SK-N-SH (cell line): ENCODE measurements around the gene AFAP1. TPM values are rescaled to one million over a fixed set of nuclear protein-coding genes. Genes with fewer than 3 reads are reported as not detected.

Experiments
- CTCF ChIA-PET: fragments of 300-600, 350-600 bp; formaldehyde crosslinking; extraction: SDS; loops from one replicate; lab custom pipeline; 2021; lab: Yijun Ruan, JAX
- POLR2A ChIA-PET: fragments of 350-600 bp; sonication (Branson Sonifier 250); formaldehyde crosslinking; extraction: SDS; loops from one replicate; lab custom pipeline; 2020; ENCODE audit warnings: antibody characterized with exemption, inconsistent platforms; lab: Yijun Ruan, JAX
- DNase-seq: peaks from one replicate; pipeline ENCODE4 v3.0.0; 2012
- H2AFZ ChIP-seq: fragments of 200-600 bp; sonication (generic); 2 replicates; pipeline ENCODE4 v1.8.1; 2016; ENCODE audit warnings: antibody characterized with exemption, mild to moderate bottlenecking, low read depth
- H3F3A ChIP-seq: fragments of 200-600 bp; sonication (generic); replicated peaks from 2 replicates; pipeline ENCODE3; 2016; ENCODE audit warnings: antibody characterized with exemption, mild to moderate bottlenecking; ENCODE audit not compliant: insufficient read depth
- H3K27ac ChIP-seq, 2 experiments: fragments of 200-500 bp in 1 of 2; fragments of 200-600 bp in 1 of 2; sonication (Bioruptor generic) in 1 of 2; sonication (generic), shearing (Covaris generic) in 1 of 2; 2 replicates each; pipeline versions ENCODE4 v1.5.1 to v1.6.1; 2014 to 2016; ENCODE audit warnings: low read depth in 2 of 2, inconsistent platforms in 1 of 2, low read length in 1 of 2, mild to moderate bottlenecking in 1 of 2, mixed read lengths in 1 of 2
- H3K27me3 ChIP-seq: fragments of 200-600 bp; sonication (generic), shearing (Covaris generic); 2 replicates; pipeline ENCODE4 v1.6.1; 2016; ENCODE audit warnings: mixed run types; ENCODE audit not compliant: insufficient read depth
- H3K36me3 ChIP-seq, 2 experiments: fragments of 200-500 bp in 1 of 2; fragments of 200-600 bp in 1 of 2; sonication (Bioruptor generic) in 1 of 2; sonication (generic) in 1 of 2; replicated peaks in 1 of 2; 2 replicates each; pipeline versions ENCODE3 to v1.5.1; 2014 to 2016; ENCODE audit warnings: low read length in 1 of 2, mild to moderate bottlenecking in 1 of 2; ENCODE audit not compliant: insufficient read depth in 2 of 2, control insufficient read depth in 1 of 2
- H3K4me1 ChIP-seq, 2 experiments: fragments of 200-500 bp in 1 of 2; fragments of 200-600 bp in 1 of 2; sonication (Bioruptor generic) in 1 of 2; sonication (generic), shearing (Covaris generic) in 1 of 2; 2 replicates each; pipeline versions ENCODE4 v1.5.1 to v1.6.1; 2014 to 2016; ENCODE audit warnings: low read depth in 1 of 2, low read length in 1 of 2, mixed run types in 1 of 2; ENCODE audit not compliant: insufficient read depth in 2 of 2, control insufficient read depth in 1 of 2
- H3K4me2 ChIP-seq: fragments of 200-600 bp; sonication (generic), shearing (Covaris generic); 2 replicates; pipeline ENCODE4 v1.6.1; 2017; ENCODE audit warnings: mixed run types
- H3K4me3 ChIP-seq, 2 experiments: fragments of 200-500 bp in 1 of 2; fragments of 200-600 bp in 1 of 2; sonication (Bioruptor generic) in 1 of 2; sonication (generic), shearing (Covaris generic) in 1 of 2; 2 replicates each; pipeline versions ENCODE4 v1.5.1 to v1.8.1; 2014 to 2016; ENCODE audit warnings: low read depth in 2 of 2, inconsistent platforms in 1 of 2, low read length in 1 of 2, mild to moderate bottlenecking in 1 of 2, mixed read lengths in 1 of 2, moderate library complexity in 1 of 2
- H3K79me2 ChIP-seq: fragments of 200-600 bp; sonication (generic); 2 replicates; pipeline ENCODE4 v1.8.1; 2017; ENCODE audit warnings: mild to moderate bottlenecking; ENCODE audit not compliant: insufficient read depth
- H3K9ac ChIP-seq: fragments of 200-600 bp; sonication (generic); 2 replicates; pipeline ENCODE4 v1.6.1; 2017; ENCODE audit warnings: mixed run types
- H3K9me2 ChIP-seq: fragments of 200-600 bp; sonication (generic); 2 replicates; pipeline ENCODE4 v1.6.1; 2017; ENCODE audit warnings: mixed run types
- H3K9me3 ChIP-seq: fragments of 200-600 bp; sonication (generic); 2 replicates; pipeline ENCODE4 v1.6.1; 2017; ENCODE audit warnings: mixed run types, mild to moderate bottlenecking, moderate library complexity
- H4K20me1 ChIP-seq: fragments of 200-600 bp; sonication (generic); 2 replicates; pipeline ENCODE4 v1.6.1; 2017; ENCODE audit warnings: mild to moderate bottlenecking, mixed run types; ENCODE audit not compliant: insufficient read depth
- ELF1 ChIP-seq: IDR thresholded peaks from 2 replicates; pipeline ENCODE4 v1.4.0; 2012
- POLR2AphosphoS5 ChIP-seq: IDR thresholded peaks from 2 replicates; pipeline ENCODE4 v1.6.1; 2012; ENCODE audit warnings: low read depth, low read length
- TAF1 ChIP-seq: IDR thresholded peaks from 2 replicates; pipeline ENCODE4 v1.6.1; 2012; ENCODE audit warnings: low read depth, mild to moderate bottlenecking, low read length, moderate library complexity, borderline replicate concordance
- TCF12 ChIP-seq: IDR thresholded peaks from 2 replicates; pipeline ENCODE4 v1.4.0; 2012
- WGBS: methylation state at CpG from one replicate; pipeline ENCODE4 v1.1.6; 2017; ENCODE audit warnings: low lambda C conversion rate; 5-methylcytosine and 5-hydroxymethylcytosine counted together
- polyA plus RNA-seq, 3 experiments: library from polyadenylated mRNA; depleted of rRNA; stranded (reverse); fragments of >200 nt; gene quantifications; 2 replicates each; pipeline ENCODE4 v1.2.3, GENCODE V29; 2012
- TF ChIP-seq, protein P1 (sequence below): IDR thresholded peaks from 2 replicates; pipeline ENCODE4; 2012
- TF ChIP-seq, protein P2 (sequence below): IDR thresholded peaks from 2 replicates; pipeline ENCODE4 v1.4.0; 2012; ENCODE audit warnings: low read depth

The AFAP1 gene
- polyA plus RNA-seq, 1 of the 3 experiments (the other 2 are of a cell fraction), result 67.9 TPM

DNA sequence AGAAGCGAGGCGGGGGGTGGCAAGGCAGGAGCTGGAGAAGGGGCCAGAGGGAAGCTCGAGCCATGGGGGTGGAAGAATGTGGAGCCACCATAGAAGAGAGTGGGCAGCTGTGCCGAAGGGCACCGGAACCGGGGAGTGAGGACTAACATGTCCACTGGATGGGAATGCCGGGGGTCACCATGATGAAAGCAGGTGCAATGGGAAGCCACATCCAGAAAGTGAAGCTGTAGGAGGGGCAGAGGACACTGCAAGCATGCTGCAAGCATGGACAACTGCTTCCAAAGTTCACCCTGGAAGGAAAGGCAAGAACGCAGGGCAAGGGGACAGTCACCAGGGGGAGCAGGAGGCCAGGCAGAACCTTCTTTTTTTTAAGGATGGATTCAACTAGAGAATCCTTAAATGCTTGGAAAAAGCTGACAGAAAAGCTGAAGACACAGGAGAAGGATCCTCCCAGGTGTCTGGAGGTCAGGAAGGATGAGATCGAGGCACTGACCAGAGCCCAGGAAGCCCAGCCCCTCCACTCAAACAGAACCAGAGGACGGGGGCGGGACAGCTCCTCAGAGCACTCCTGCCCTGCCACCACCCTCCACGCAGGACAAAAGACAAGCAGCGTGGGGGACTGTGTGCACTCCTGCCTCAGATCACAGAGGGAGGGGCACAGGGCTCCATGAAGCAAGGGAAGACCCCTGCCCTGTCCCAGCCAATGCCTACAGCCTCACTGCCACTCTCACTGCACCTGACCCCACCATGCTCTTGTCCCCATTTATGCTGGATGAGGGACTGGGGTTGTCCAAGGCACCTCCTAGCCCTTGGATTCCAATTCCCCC lies 169.2 kb downstream of the AFAP1 start (continued):
- TF ChIP-seq, protein P1, sequence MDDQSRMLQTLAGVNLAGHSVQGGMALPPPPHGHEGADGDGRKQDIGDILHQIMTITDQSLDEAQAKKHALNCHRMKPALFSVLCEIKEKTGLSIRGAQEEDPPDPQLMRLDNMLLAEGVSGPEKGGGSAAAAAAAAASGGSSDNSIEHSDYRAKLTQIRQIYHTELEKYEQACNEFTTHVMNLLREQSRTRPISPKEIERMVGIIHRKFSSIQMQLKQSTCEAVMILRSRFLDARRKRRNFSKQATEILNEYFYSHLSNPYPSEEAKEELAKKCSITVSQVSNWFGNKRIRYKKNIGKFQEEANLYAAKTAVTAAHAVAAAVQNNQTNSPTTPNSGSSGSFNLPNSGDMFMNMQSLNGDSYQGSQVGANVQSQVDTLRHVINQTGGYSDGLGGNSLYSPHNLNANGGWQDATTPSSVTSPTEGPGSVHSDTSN, result no peak
- TF ChIP-seq, all 33 proteins: peak for 3

DNA sequence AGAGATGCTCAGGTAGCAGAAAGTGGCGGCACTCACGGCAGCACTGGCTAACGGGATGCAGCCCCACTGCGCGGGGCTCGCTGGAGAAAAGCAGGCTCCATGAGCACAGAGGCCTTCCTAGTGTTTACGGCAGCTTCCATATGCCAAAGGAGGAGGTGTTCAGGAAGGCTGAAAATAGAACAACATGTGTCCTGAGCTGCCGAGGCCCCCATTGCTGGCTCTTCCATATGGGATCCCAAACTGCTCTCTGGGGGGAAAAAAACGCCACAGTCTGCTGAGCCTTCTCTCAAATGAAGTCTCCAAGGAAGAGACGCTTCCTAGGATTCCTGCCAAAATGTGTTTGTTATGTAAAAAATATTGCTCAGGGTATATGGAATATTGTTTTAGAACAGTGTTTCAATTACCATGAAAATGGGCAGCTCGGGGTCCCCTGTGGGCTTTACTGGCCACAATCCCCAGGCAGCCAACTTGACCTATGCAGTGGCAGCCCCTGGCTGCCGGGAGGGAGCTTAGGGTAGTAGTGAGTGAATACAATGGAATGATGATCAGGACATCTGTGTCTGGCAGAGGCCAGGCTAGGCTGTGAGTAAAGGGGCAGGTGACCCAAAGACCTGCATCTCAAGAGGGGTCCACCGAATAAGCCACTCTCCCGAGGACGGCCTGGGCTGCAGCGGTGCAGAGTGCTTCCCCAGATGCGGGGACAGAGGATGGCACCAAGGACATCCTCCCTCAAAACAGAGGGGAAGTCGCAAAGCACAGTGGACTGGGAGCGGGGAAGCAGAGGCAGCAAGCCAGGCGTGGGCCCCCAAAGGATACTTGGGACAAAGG lies 170.1 kb downstream of the AFAP1 start:
- Histone ChIP-seq H3K79me2 (peaks cover 97% of the 10 kb centered on the region), H3F3A (peaks cover 41% of the 10 kb centered on the region), H3K27ac (no peak overlapping the region; a peak in 1 of 4 replicates), H3K9me3 (no peaks in the 10 kb centered on the region), H3K4me1 (peaks cover 0 to 27% of the 10 kb centered on the region in 2 experiments; a peak in 1 of 4 replicates), H3K4me3 (no peak overlapping the region), H3K9ac (no peak overlapping the region), H4K20me1 (peaks cover 80% of the 10 kb centered on the region), H3K36me3 (peaks cover 79 to 93% of the 10 kb centered on the region in 2 experiments), H2AFZ (no peak overlapping the region), H3K4me2 (no peak overlapping the region), H3K27me3 (no peaks in the 10 kb centered on the region), H3K9me2 (no peaks in the 10 kb centered on the region)
- ChIA-PET POLR2A (no interaction called here), CTCF (interaction anchor here (0.7 to 7.2 kb wide), 25 partner anchors 8 to 578 kb away, joined by 3 to 137 read pairs (median 5); partner anchors contain the start of gene SORCS2)
- TF ChIP-seq, protein P2, sequence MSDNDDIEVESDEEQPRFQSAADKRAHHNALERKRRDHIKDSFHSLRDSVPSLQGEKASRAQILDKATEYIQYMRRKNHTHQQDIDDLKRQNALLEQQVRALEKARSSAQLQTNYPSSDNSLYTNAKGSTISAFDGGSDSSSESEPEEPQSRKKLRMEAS, result no peak
- TF ChIP-seq TAF1 (no peak), POLR2AphosphoS5 (0 out of 2 replicates have a peak, but pooled peaks have one; percentile 10), TCF12 (no peak)
- WGBS, result 97% methylated on average over 13 of the region's 20 CpGs
- DNase-seq, result no peak

DNA sequence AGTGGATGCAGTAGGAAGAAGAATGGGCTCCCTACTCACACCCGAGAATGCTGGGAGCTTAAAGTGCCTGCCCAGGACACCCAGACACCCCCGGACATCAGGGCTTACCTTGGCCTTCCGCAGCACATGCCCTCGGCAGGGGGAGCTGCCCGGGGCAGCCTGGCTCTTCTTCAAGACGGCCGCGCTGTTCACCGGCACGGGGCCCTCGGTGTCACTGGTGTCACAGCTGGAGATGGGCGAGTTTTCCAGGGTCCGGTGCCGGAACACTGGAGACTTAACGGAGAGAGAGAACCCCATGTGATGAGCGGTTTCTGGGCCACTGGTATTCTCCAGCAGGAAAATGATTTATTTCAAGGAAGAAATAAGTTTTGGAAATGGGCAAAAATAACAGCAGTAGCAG lies 170.9 kb downstream of the AFAP1 start:
- H3K27ac ChIP-seq, result no peak overlapping the region
- H3K9me2 ChIP-seq, result no peaks in the 10 kb centered on the region
- H3F3A ChIP-seq, result peaks cover 43% of the 10 kb centered on the region
- TF ChIP-seq, protein P1, result no peak
- TF ChIP-seq ELF1, result no peak
- TF ChIP-seq, all 33 proteins: peak for 0
- Histone ChIP-seq H3K36me3 (peaks cover 72 to 90% of the 10 kb centered on the region in 2 experiments), H3K27me3 (no peaks in the 10 kb centered on the region), H3K4me3 (no peak overlapping the region), H2AFZ (no peak overlapping the region), H3K79me2 (peaks cover 95% of the 10 kb centered on the region), H3K9ac (no peak overlapping the region), H3K9me3 (no peaks in the 10 kb centered on the region), H4K20me1 (peaks cover 82% of the 10 kb centered on the region), H3K4me1 (peaks cover 0 to 27% of the 10 kb centered on the region in 2 experiments; a peak in 1 of 4 replicates), H3K4me2 (no peak overlapping the region)
- POLR2A ChIA-PET, result no interaction called here
- CTCF ChIA-PET, result interaction anchor here (0.8 to 7.2 kb wide), 8 partner anchors 10 to 219 kb away, joined by 3 to 137 read pairs (median 12); no protein-coding TSS in a partner anchor
- WGBS, result 96% methylated on average over 4 of the region's 16 CpGs
- no peak for DNase-seq
